NCI-H524 treated with DMSO at 0.1 percent for 48 hours (cell line): ENCODE results near the gene CHCHD6.

Experiments
- DNase-seq: peaks from one replicate; lab custom pipeline; 2025; lab: John Stamatoyannopoulos, UW

Gene CHCHD6

GRCh38 chr3:126826693-126827092, 122.7 kb downstream of the CHCHD6 start:
- DNase-seq, result no peak

- DNase-seq, result no peak
These were observed 123.1 kb downstream of the CHCHD6 start for GRCh38 chr3:126827121-126827520.

- no peak for DNase-seq
These were observed 124.3 kb downstream of the CHCHD6 start for GRCh38 chr3:126828306-126828705.

- DNase-seq, result no peak
These were observed 128.9 kb downstream of the CHCHD6 start for GRCh38 chr3:126832933-126833332.

- DNase-seq, result no peak
These were observed 130.8 kb downstream of the CHCHD6 start for GRCh38 chr3:126834596-126835471.

GRCh38 chr3:126835472-126836219, 131.6 kb downstream of the CHCHD6 start:
- DNase-seq, result no peak

- DNase-seq, result no peak
These were observed 132.3 kb downstream of the CHCHD6 start for GRCh38 chr3:126836220-126836860.

GRCh38 chr3:126837773-126838172, 133.7 kb downstream of the CHCHD6 start:
- DNase-seq, result peak; percentile 31

GRCh38 chr3:126845920-126846715, 142.1 kb downstream of the CHCHD6 start:
- DNase-seq, result no peak

- no peak for DNase-seq
These were observed 143.0 kb downstream of the CHCHD6 start for GRCh38 chr3:126847061-126847460.

- DNase-seq, result no peak
These were observed 145.0 kb downstream of the CHCHD6 start for GRCh38 chr3:126848991-126849390.

GRCh38 chr3:126849768-126850167, 145.7 kb downstream of the CHCHD6 start:
- DNase-seq, result no peak

GRCh38 chr3:126850370-126851085, 146.5 kb downstream of the CHCHD6 start:
- no peak for DNase-seq

GRCh38 chr3:126851382-126851781, 147.3 kb downstream of the CHCHD6 start:
- DNase-seq, result no peak

- no peak for DNase-seq
These were observed 147.9 kb downstream of the CHCHD6 start for GRCh38 chr3:126851934-126852333.

- DNase-seq, result no peak
These were observed 148.5 kb downstream of the CHCHD6 start for GRCh38 chr3:126852511-126852910.

GRCh38 chr3:126854666-126855065, 150.6 kb downstream of the CHCHD6 start:
- DNase-seq, result no peak

GRCh38 chr3:126855374-126855773, 151.3 kb downstream of the CHCHD6 start:
- DNase-seq, result no peak

GRCh38 chr3:126857928-126858327, 153.9 kb downstream of the CHCHD6 start:
- no peak for DNase-seq

GRCh38 chr3:126858401-126858800, 154.4 kb downstream of the CHCHD6 start:
- DNase-seq, result no peak

GRCh38 chr3:126858887-126859286, 154.8 kb downstream of the CHCHD6 start:
- no peak for DNase-seq
